KMS-11 (cell line): Measurements from ENCODE around the gene ARHGEF17.

ENCODE experiments used
- H2AFZ ChIP-seq: fragments of 200-600 bp; sonication (generic); 2 replicates; pipeline ENCODE4 v1.6.1; 2016; ENCODE audit warnings: antibody characterized with exemption, mixed run types, low read depth
- H3K27ac ChIP-seq: fragments of 200-600 bp; sonication (generic); 2 replicates; pipeline ENCODE4 v1.6.1; 2016; ENCODE audit warnings: mild to moderate bottlenecking, mixed run types
- H3K27me3 ChIP-seq: fragments of 200-600 bp; sonication (generic); 2 replicates; pipeline ENCODE4 v1.6.1; 2017; ENCODE audit warnings: mild to moderate bottlenecking, low read depth, mixed run types, moderate library complexity; ENCODE audit not compliant: insufficient read depth
- H3K36me3 ChIP-seq: fragments of 200-600 bp; sonication (generic); 2 replicates; pipeline ENCODE4 v1.6.1; 2017; ENCODE audit warnings: mild to moderate bottlenecking, mixed run types; ENCODE audit not compliant: insufficient read depth
- H3K4me1 ChIP-seq: fragments of 200-600 bp; sonication (generic); 2 replicates; pipeline ENCODE4 v1.6.1; 2016; ENCODE audit warnings: mild to moderate bottlenecking, low read depth, mixed run types; ENCODE audit not compliant: poor library complexity, severe bottlenecking
- H3K4me2 ChIP-seq: fragments of 200-600 bp; sonication (generic); 2 replicates; pipeline ENCODE4 v1.7.0; 2016; ENCODE audit warnings: mild to moderate bottlenecking, mixed run types
- H3K4me3 ChIP-seq: fragments of 200-600 bp; sonication (generic); IDR thresholded peaks from 2 replicates; pipeline ENCODE4 v1.6.1; 2017; ENCODE audit warnings: low read depth, low read length, mixed read lengths; ENCODE audit not compliant: insufficient read depth
- H3K79me2 ChIP-seq: fragments of 200-600 bp; sonication (generic); 2 replicates; pipeline ENCODE4 v1.6.1; 2016; ENCODE audit warnings: low read depth, mixed run types; ENCODE audit not compliant: insufficient read depth
- H3K9ac ChIP-seq: fragments of 200-600 bp; sonication (generic); 2 replicates; pipeline ENCODE4 v1.6.1; 2016; ENCODE audit warnings: mild to moderate bottlenecking, mixed run types
- H4K20me1 ChIP-seq: fragments of 200-600 bp; sonication (generic); 2 replicates; pipeline ENCODE4 v1.6.1; 2016; ENCODE audit warnings: mild to moderate bottlenecking, mixed run types; ENCODE audit not compliant: insufficient read depth
- TF ChIP-seq, protein P1 (sequence below): fragments of 200-600 bp; sonication (generic); conservative IDR thresholded peaks from 2 replicates; pipeline ENCODE4 v1.6.1; 2017; ENCODE audit warnings: low read depth, mild to moderate bottlenecking, antibody characterized with exemption, low read length, moderate library complexity, mixed read lengths

Gene ARHGEF17

DNA sequence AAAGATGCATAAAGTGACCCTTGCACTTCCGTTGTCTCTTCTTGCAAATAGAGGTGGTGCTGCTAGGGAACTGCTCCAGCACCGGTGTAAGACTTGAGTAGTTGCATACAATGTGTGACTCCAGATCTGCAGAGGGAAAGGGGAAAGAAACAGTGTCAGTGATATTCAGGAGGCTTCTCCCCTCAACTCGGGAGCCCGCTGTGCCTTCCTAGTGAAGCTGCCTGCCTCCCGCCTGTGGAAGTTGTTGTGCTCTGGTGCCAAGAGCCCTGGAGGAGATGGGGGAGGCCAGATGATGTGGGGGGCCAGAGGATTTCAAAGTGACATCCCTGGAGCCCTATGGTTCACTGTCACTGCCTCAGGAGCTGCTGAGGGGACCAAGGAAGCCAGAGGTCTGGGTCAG, 98.5 kb downstream of the ARHGEF17 start:
- Histone ChIP-seq H3K9ac (no peak overlapping the region), H3K36me3 (no peaks in the 10 kb centered on the region)

DNA sequence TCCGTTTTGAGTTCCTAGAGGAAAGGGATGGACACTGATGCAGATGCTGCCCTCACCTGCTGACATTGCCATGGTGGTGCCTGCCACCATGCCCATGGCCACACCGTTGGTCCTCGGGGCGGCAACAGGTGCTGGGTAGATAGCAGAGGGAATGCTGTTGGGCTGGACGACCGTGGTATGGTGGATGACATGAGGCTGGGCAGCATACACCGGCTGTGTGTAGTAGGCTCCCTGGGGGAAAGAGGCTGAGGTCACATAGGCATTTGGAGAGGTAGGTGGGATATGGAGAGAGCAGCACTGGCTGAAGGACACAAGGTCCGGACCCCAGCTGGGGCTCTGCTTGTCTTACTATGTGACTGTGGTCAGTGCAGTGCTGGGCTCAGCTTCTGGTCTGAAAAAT, 101.4 kb downstream of the ARHGEF17 start:
- H4K20me1 ChIP-seq: no peaks in the 10 kb centered on the region
- H3K4me2 ChIP-seq: no peak overlapping the region
- H2AFZ ChIP-seq: no peak overlapping the region
- no peak overlapping the region for H3K9ac ChIP-seq
- no peaks in the 10 kb centered on the region for H3K4me1 ChIP-seq
- H3K79me2 ChIP-seq: no peaks in the 10 kb centered on the region
- no peak overlapping the region for H3K27ac ChIP-seq
- H3K36me3 ChIP-seq: no peaks in the 10 kb centered on the region
- no peaks in the 10 kb centered on the region for H3K27me3 ChIP-seq
- TF ChIP-seq, protein P1, sequence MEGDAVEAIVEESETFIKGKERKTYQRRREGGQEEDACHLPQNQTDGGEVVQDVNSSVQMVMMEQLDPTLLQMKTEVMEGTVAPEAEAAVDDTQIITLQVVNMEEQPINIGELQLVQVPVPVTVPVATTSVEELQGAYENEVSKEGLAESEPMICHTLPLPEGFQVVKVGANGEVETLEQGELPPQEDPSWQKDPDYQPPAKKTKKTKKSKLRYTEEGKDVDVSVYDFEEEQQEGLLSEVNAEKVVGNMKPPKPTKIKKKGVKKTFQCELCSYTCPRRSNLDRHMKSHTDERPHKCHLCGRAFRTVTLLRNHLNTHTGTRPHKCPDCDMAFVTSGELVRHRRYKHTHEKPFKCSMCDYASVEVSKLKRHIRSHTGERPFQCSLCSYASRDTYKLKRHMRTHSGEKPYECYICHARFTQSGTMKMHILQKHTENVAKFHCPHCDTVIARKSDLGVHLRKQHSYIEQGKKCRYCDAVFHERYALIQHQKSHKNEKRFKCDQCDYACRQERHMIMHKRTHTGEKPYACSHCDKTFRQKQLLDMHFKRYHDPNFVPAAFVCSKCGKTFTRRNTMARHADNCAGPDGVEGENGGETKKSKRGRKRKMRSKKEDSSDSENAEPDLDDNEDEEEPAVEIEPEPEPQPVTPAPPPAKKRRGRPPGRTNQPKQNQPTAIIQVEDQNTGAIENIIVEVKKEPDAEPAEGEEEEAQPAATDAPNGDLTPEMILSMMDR: no peak
- no peak overlapping the region for H3K4me3 ChIP-seq

More for the DNA sequence above, 98.5 kb downstream of the ARHGEF17 start:
- Histone ChIP-seq H2AFZ (no peak overlapping the region), H4K20me1 (no peaks in the 10 kb centered on the region), H3K4me2 (no peak overlapping the region), H3K4me3 (no peak overlapping the region), H3K79me2 (no peaks in the 10 kb centered on the region), H3K27ac (no peak overlapping the region), H3K27me3 (no peaks in the 10 kb centered on the region), H3K4me1 (no peaks in the 10 kb centered on the region)
- TF ChIP-seq, protein P1: no peak

DNA sequence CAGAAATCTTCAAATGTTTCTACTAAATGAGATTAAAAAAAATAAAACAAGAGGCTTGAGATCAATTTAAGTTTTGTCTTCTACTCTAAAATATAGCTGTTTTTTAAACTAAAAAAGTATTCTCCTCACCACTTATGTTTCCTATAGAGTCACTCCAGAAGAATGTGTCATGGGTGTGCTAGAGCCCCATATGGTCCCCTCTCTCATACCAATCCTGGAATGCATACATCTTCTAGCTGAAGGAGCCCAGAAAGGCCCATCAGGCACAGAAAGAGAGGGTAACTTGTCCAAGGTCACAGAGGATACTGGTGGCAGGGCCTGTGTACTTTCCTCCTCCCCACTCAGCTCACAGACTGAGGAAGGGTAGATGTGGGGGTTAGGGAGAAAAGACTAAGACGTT, 102.6 kb downstream of the ARHGEF17 start:
- Histone ChIP-seq H3K27ac (no peak overlapping the region), H3K27me3 (no peaks in the 10 kb centered on the region), H3K79me2 (no peaks in the 10 kb centered on the region), H3K36me3 (no peaks in the 10 kb centered on the region), H3K4me1 (no peaks in the 10 kb centered on the region), H3K4me2 (no peak overlapping the region), H4K20me1 (no peaks in the 10 kb centered on the region), H3K9ac (no peak overlapping the region), H2AFZ (no peak overlapping the region), H3K4me3 (no peak overlapping the region)
- TF ChIP-seq, protein P1: no peak

DNA sequence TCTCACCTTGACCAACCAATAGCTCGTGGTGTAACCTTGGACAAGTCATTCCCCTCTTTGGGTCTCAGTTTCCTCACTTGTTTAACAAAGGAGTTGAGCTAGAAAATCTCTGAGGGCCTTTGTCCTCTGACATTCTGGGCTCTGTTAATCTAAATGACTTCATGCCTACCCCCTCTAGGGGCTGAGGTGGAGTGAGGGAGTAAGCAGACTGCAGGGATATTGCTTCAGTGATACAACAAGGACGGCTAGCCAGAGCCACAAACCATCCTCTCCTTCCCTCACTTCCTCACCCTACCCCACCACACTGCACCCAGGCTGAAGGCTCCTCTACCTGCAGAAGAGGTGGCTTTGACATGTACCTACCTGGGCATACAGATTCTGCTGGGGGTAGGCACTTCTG, 103.0 kb downstream of the ARHGEF17 start:
- TF ChIP-seq, protein P1: no peak
- no peaks in the 10 kb centered on the region for H3K4me1 ChIP-seq
- no peak overlapping the region for H3K4me2 ChIP-seq

DNA sequence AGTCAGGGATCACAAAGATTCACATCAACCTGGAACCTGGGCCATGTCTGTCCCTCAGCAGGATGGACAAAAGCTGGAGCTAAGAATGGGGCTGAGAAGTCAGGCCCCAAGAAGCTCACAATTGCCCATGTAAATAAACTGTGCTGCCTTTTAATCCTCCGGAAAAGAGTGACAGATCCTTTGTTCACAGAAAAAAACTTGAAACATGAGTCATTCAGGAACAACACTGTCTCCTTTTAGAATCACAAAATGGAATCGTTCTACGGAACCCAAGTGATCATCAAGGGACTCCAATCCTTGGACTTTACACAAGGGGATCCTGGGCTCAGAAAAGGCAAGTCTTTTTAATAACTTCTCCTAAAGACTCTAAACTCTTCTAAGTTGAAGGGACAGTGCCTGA, 104.2 kb downstream of the ARHGEF17 start:
- Histone ChIP-seq H3K27me3 (no peaks in the 10 kb centered on the region), H3K27ac (no peak overlapping the region), H3K36me3 (no peaks in the 10 kb centered on the region), H3K79me2 (no peaks in the 10 kb centered on the region), H3K4me3 (no peak overlapping the region), H4K20me1 (no peaks in the 10 kb centered on the region), H3K4me2 (no peak overlapping the region), H2AFZ (no peak overlapping the region), H3K4me1 (no peaks in the 10 kb centered on the region), H3K9ac (no peak overlapping the region)
- TF ChIP-seq, protein P1: no peak

More for the DNA sequence above, 103.0 kb downstream of the ARHGEF17 start:
- Histone ChIP-seq H3K27ac (no peak overlapping the region), H3K9ac (no peak overlapping the region), H4K20me1 (no peaks in the 10 kb centered on the region), H3K27me3 (no peaks in the 10 kb centered on the region), H3K79me2 (no peaks in the 10 kb centered on the region), H3K36me3 (no peaks in the 10 kb centered on the region), H3K4me3 (no peak overlapping the region), H2AFZ (no peak overlapping the region)
